ENCODE results near the gene MYLK4. TPM values are rescaled to one million over a fixed set of nuclear protein-coding genes. Genes with fewer than 3 reads are reported as not detected.

Gene MYLK4
- total RNA-seq, 1 donor, result 0.72 TPM

- DNase-seq (ENCODE audit: low read depth), result no peak
- TF ChIP-seq, protein P1, sequence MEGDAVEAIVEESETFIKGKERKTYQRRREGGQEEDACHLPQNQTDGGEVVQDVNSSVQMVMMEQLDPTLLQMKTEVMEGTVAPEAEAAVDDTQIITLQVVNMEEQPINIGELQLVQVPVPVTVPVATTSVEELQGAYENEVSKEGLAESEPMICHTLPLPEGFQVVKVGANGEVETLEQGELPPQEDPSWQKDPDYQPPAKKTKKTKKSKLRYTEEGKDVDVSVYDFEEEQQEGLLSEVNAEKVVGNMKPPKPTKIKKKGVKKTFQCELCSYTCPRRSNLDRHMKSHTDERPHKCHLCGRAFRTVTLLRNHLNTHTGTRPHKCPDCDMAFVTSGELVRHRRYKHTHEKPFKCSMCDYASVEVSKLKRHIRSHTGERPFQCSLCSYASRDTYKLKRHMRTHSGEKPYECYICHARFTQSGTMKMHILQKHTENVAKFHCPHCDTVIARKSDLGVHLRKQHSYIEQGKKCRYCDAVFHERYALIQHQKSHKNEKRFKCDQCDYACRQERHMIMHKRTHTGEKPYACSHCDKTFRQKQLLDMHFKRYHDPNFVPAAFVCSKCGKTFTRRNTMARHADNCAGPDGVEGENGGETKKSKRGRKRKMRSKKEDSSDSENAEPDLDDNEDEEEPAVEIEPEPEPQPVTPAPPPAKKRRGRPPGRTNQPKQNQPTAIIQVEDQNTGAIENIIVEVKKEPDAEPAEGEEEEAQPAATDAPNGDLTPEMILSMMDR (IDR thresholded peaks at IDR 0.05; ENCODE audit: insufficient read depth, low read length), result no peak
- no peak overlapping the region for H3K4me3 ChIP-seq (ENCODE audit: low read depth, low read length)
Observed at GRCh38 chr6:2748183-2748582, 2.5 kb downstream of the MYLK4 start.

GRCh38 chr6:2746557-2747061 is 4.1 kb downstream of the MYLK4 start:
- no peak overlapping the region for H3K4me3 ChIP-seq (ENCODE audit: low read depth, low read length)
- TF ChIP-seq, protein P1 (IDR thresholded peaks at IDR 0.05; ENCODE audit: insufficient read depth, low read length), result no peak
- DNase-seq (ENCODE audit: low read depth), result no peak

DNA sequence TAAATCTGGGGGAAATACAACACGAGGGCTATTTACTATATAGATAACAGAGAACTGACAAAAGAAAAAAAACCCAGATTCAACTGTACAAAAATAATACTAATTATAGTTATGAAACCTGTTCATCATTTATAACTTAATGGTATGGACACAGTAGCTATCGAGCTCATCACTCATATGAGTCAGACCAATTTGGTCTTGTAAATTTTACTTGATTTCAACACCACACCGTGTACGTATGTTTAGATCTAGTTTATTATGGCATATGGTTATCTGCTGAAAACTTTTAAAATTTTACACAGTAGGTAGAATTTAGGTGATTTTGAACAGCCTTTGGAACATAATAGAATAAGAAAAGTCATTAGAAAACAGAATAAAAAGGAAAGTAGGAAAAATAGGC is 5.5 kb downstream of the MYLK4 start:
- no peak overlapping the region for H3K4me3 ChIP-seq (ENCODE audit: low read depth, low read length)
- TF ChIP-seq, protein P1 (IDR thresholded peaks at IDR 0.05; ENCODE audit: insufficient read depth, low read length), result no peak
- no peak for DNase-seq (ENCODE audit: low read depth)

DNA sequence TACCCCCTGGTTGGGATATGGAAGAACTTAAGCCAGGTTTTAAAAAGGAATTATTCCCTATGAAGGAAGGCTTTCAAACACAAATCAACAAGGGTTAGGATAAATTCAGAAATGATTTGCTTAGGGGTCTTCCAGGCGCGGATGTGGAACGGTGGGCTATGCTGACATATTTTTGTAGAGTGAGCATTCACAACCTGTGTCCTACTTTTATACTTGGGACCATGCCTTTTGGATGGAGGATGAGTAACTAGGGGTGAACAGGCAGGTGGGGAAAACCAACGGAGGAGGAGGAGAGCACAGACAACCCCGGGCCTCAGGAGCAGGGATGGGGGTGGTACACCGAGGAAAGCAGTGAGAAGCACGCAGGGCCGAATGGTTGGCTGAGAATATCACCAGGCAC is 5.9 kb downstream of the MYLK4 start:
- TF ChIP-seq, protein P1 (IDR thresholded peaks at IDR 0.05; ENCODE audit: insufficient read depth, low read length), result no peak
- H3K4me3 ChIP-seq (ENCODE audit: low read depth, low read length), result no peak overlapping the region
- no peak for DNase-seq (ENCODE audit: low read depth)

GRCh38 chr6:2744209-2744771 is 6.4 kb downstream of the MYLK4 start:
- no peak overlapping the region for H3K4me3 ChIP-seq (ENCODE audit: low read depth, low read length)
- TF ChIP-seq, protein P1 (IDR thresholded peaks at IDR 0.05; ENCODE audit: insufficient read depth, low read length), result peak; percentile 29
- peak; percentile 18 for DNase-seq (ENCODE audit: low read depth)

DNA sequence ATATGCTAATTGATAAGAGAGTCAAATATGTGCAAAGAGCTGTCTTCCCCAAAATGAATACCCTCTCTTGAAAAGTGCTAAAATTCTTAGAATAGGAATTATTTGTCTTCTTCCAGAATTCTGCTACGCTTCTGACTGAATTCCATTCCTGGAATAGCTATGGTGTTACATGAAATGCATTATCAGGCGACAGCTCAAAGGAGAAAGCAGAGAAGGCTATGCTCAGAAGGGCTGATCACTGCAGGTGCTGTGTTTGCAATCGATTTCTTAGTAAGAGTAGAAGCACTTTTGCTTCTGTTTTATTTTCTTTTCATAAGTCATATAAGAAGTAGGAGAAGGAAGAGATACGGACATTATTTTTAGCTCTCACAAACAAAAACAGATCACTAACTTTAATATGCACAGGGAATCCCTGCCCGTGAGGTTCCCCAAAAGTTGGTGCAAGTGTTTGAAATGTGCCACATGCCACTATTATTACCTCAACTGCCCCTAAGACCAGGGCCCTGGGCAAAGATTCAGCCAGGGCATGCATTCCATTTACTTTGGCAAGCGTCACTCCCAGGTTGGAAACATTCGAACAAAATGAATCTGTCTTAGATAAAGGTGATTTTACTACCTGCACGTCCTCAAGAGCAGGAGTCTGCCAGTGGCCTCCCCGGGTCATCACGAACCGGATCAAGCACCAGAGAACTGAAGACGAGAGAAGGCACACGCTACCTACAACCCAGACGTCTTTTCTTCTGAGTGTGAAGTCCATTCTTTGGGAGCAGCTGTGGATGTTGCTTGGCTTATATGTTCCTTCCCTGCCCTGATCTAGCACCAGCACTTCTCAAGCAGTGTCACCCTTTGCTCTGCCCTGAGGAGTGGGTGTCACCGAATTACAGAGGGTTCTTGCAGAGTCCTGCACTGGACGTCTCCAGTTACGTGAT is 7.2 kb downstream of the MYLK4 start:
- no peak for DNase-seq (ENCODE audit: low read depth)
- TF ChIP-seq, protein P1 (IDR thresholded peaks at IDR 0.05; ENCODE audit: insufficient read depth, low read length), result no peak
- H3K4me3 ChIP-seq (ENCODE audit: low read depth, low read length), result no peak overlapping the region

Measured in fibroblast of the aortic adventitia (primary cell).